Omental fat pad (tissue), 4 donors: ENCODE results near the gene TSTD1. TPM values are rescaled to one million over a fixed set of nuclear protein-coding genes. Genes with fewer than 3 reads are reported as not detected.
"Not testable (repeated sequence)": the region's sequence is repeated elsewhere in the genome, so short reads cannot be mapped to it uniquely, and the experiment has no call there.

Experiments
- ATAC-seq: fragments of 150-250 bp; one replicate; pipeline ENCODE4 v1.9.1; 2016; ENCODE audit warnings: mild to moderate bottlenecking, moderate library complexity; ENCODE audit not compliant: low FRiP score
- DNase-seq: peaks from one replicate; pipeline ENCODE4 v3.0.0-alpha.2; 2019; ENCODE audit warnings: low spot score
- CTCF ChIP-seq, 3 donors: fragments of 450-650 bp; IDR thresholded peaks; one replicate each; pipeline ENCODE4 v1.5.1; 2016 to 2017; ENCODE audit warnings: antibody characterized with exemption in 3 of 3, mild to moderate bottlenecking in 3 of 3, moderate library complexity in 2 of 3
- total RNA-seq, 4 donors: library from RNA; depleted of rRNA; stranded (reverse); fragments of >200 nt; gene quantifications; one replicate each; pipeline ENCODE4 v1.1.0, GENCODE V29; 2016

The TSTD1 gene
- total RNA-seq, 4 donors from 2014 or later, result 26.0 to 43.1 (median 30.5) TPM

- no peak for ATAC-seq
- no peak for TF ChIP-seq CTCF (IDR thresholded peaks at IDR 0.05)
- DNase-seq, result no peak
Measured at GRCh38 chr1:161069241-161069640, 30.5 kb upstream of the TSTD1 start.

GRCh38 chr1:161068306-161069234 is 29.8 kb upstream of the TSTD1 start:
- ATAC-seq, result peak; percentile 55
- no peak for DNase-seq
- no peak for TF ChIP-seq CTCF (IDR thresholded peaks at IDR 0.05)

- no peak for DNase-seq
- TF ChIP-seq CTCF (IDR thresholded peaks at IDR 0.05), result no peak
- ATAC-seq, result no peak
Measured at GRCh38 chr1:161066694-161067093, 27.9 kb upstream of the TSTD1 start.

- not testable (repeated sequence) for DNase-seq, ATAC-seq
Measured at GRCh38 chr1:161065681-161066080, 26.9 kb upstream of the TSTD1 start.

GRCh38 chr1:161063936-161064335 is 25.2 kb upstream of the TSTD1 start:
- ATAC-seq, DNase-seq: not testable (repeated sequence)

- no peak for DNase-seq
- no peak for ATAC-seq
- no peak for TF ChIP-seq CTCF (IDR thresholded peaks at IDR 0.05)
Measured at GRCh38 chr1:161061419-161061818, 22.7 kb upstream of the TSTD1 start.

- TF ChIP-seq CTCF (IDR thresholded peaks at IDR 0.05), result no peak
- no peak for ATAC-seq
Measured at GRCh38 chr1:161059293-161059692, 20.5 kb upstream of the TSTD1 start.

GRCh38 chr1:161054805-161055204 is 16.0 kb upstream of the TSTD1 start:
- no peak for TF ChIP-seq CTCF (IDR thresholded peaks at IDR 0.05)
- DNase-seq (no peak), ATAC-seq (no peak)

More at GRCh38 chr1:161059293-161059692, 20.5 kb upstream of the TSTD1 start:
- no peak for DNase-seq
